Muscle of leg (tissue), 11 donors: ENCODE data around the gene KRTAP10-10. TPM values are rescaled to one million over a fixed set of nuclear protein-coding genes. Genes with fewer than 3 reads are reported as not detected.
"Not testable (repeated sequence)": the region's sequence is repeated elsewhere in the genome, so short reads cannot be mapped to it uniquely, and the experiment has no call there.

Source experiments
- DNase-seq: peaks from one replicate; pipeline ENCODE4 v3.0.0; 2013
- H3K27ac ChIP-seq: one replicate; pipeline ENCODE4 v1.5.1; 2013; ENCODE audit warnings: mild to moderate bottlenecking, low read length, control low read depth
- H3K27me3 ChIP-seq: one replicate; pipeline ENCODE4 v1.6.1; 2013; ENCODE audit warnings: low read length; ENCODE audit not compliant: control insufficient read depth, insufficient read depth
- H3K36me3 ChIP-seq: one replicate; pipeline ENCODE4 v1.6.1; 2013; ENCODE audit warnings: low read length; ENCODE audit not compliant: control insufficient read depth, insufficient read depth
- H3K4me1 ChIP-seq: one replicate; pipeline ENCODE4 v1.6.1; 2013; ENCODE audit warnings: low read length; ENCODE audit not compliant: control insufficient read depth, insufficient read depth
- H3K4me3 ChIP-seq: one replicate; pipeline ENCODE4 v1.5.1; 2013; ENCODE audit warnings: low read length, control low read depth
- H3K9me3 ChIP-seq: replicated peaks from 2 replicates; pipeline ENCODE4 v1.6.1; 2013; ENCODE audit warnings: low read depth, low read length; ENCODE audit not compliant: control insufficient read depth
- WGBS: methylation state at CpG from one replicate; pipeline ENCODE4 v1.1.5; 2013; ENCODE audit warnings: missing lambda C conversion rate; ENCODE audit not compliant: insufficient coverage; 5-methylcytosine and 5-hydroxymethylcytosine counted together
- polyA plus RNA-seq, 8 donors: library from polyadenylated mRNA; unstranded; fragments of 120-200 nt; gene quantifications; one replicate each; pipeline versions ENCODE4 v1.2.1 to v1.2.3, GENCODE V29; 2013; ENCODE audit warnings: inconsistent platforms in 1 of 8, low replicate concordance in 1 of 8; ENCODE audit not compliant: insufficient read length in 8 of 8, insufficient read depth in 1 of 8
- total RNA-seq: library from RNA; stranded (reverse); fragments of 120-200 nt; gene quantifications from one replicate; pipeline ENCODE4 v1.2.4, GENCODE V29; 2013

Gene KRTAP10-10
- total and polyA plus RNA-seq, 9 donors = not detected

DNA sequence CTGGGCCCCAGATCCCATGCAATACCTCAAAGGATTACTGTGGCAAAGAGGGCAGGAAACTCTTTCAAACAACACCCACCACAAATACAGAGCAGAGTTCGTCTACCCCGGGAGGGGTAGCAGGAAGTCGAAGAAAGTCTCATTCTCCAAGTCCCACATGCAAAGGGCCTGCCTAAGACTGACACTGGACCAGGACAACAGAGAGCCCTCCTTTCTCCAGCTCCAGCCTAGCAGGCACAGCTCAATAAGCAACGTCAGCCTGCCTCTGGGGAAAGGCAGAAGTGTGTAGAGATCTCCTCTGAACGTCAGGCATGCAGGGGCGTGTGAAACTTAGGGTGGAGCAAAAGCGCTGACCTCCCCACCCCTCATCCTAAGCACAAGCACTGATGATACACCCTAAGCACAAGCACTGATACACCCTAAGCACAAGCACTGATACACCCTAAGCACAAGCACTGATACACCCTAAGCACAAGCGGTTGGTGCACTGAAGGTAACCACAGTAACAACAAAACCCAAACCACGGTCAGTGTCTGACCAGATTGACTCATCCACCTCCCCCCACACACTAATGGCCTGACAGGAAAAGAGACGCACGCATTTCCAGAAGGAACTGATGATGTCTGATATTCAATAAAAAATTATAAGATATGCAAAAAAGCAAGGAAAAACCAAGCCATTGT, 21.9 kb downstream of the KRTAP10-10 start:
- Histone ChIP-seq H3K4me1 (no peaks in the 10 kb centered on the region), H3K36me3 (no peaks in the 10 kb centered on the region), H3K4me3 (no peak overlapping the region), H3K27ac (no peak overlapping the region), H3K27me3 (peaks cover 10% of the 10 kb centered on the region), H3K9me3 (peaks cover 3% of the 10 kb centered on the region)
- WGBS = 53% methylated on average over 4 of the region's 11 CpGs
- no peak for DNase-seq

GRCh38 chr21:44661567-44661966, 24.4 kb downstream of the KRTAP10-10 start:
- not testable (repeated sequence) for H3K9me3 ChIP-seq
- WGBS = no CpG with 5 or more reads among the region's 7 CpGs

GRCh38 chr21:44664691-44665090, 27.5 kb downstream of the KRTAP10-10 start:
- Histone ChIP-seq H3K9me3 (no peaks in the 10 kb centered on the region), H3K27me3 (peaks cover 10% of the 10 kb centered on the region), H3K4me3 (no peak overlapping the region), H3K27ac (no peak overlapping the region), H3K36me3 (no peaks in the 10 kb centered on the region), H3K4me1 (no peaks in the 10 kb centered on the region)
- 68% methylated on average over 2 of the region's 5 CpGs for WGBS
- no peak for DNase-seq

More at GRCh38 chr21:44661567-44661966, 24.4 kb downstream of the KRTAP10-10 start:
- not testable (repeated sequence) for H3K36me3 ChIP-seq, H3K4me3 ChIP-seq, H3K27me3 ChIP-seq, DNase-seq, H3K27ac ChIP-seq, H3K4me1 ChIP-seq

DNA sequence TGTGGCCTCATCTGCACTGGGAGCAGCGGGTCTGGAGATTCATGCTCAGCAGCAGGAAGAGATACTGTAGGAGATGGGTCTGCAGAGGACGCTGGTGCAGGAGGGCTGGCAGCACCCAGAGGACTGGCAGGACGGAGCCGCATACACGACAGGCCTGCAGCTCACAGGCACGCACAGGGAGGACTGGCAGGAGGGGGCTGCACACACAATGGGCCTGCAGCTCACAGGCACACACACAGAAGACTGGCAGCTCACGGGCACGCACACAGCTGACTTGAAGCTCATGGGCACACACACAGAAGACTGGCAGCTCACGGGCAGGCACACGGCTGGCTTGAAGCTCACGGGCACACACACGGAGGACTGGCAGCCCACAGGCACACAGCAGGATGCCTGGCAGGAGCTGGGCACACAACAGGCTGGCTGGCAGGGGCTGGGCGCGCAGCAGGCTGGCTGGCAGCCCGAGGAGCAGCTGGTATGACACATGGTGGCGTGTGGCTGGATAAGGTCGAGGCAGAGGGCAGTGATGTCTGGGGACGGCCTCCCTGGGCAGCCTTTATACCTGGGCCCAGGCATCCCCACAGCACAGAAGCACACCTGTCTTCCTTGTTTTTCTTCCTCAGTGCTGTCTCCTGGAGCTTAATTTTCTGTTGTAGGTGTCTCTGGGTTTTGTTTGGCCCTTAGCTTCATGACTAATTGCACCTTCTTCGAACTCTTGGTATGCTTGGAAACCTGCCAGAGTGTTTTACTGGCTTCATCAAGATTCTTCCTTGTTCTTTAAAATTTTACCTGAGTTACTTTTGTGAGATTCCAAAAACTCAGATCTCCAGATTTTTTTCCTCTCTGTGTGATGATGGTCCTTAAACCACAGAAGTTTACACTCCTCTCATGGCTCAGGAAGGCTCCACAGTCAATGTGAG, 29.5 kb downstream of the KRTAP10-10 start, which contains the start of gene KRTAP12-2:
Gene KRTAP12-2 (minus strand): TSS at position 527 of the 920 bp plus-strand sequence. CDS start 41 bp downstream, at position 486.
- peak; percentile 17 for DNase-seq
- Histone ChIP-seq H3K36me3 (no peaks in the 10 kb centered on the region), H3K27me3 (peaks cover 9% of the 10 kb centered on the region), H3K4me3 (no peak within 1 kb of the TSS), H3K4me1 (no peaks in the 10 kb centered on the region), H3K9me3 (peaks cover 10% of the 10 kb centered on the region), H3K27ac (no peak within 1 kb of the TSS)
- WGBS = 72% methylated on average over 15 of the region's 19 CpGs

GRCh38 chr21:44667612-44668011, 30.5 kb downstream of the KRTAP10-10 start:
- Histone ChIP-seq H3K4me1 (no peaks in the 10 kb centered on the region), H3K9me3 (peaks cover 12% of the 10 kb centered on the region), H3K27ac (no peak overlapping the region), H3K4me3 (no peak overlapping the region), H3K36me3 (no peaks in the 10 kb centered on the region), H3K27me3 (peaks cover 8% of the 10 kb centered on the region)
- no peak for DNase-seq
- no CpG with 5 or more reads among the region's 1 CpG for WGBS

DNA sequence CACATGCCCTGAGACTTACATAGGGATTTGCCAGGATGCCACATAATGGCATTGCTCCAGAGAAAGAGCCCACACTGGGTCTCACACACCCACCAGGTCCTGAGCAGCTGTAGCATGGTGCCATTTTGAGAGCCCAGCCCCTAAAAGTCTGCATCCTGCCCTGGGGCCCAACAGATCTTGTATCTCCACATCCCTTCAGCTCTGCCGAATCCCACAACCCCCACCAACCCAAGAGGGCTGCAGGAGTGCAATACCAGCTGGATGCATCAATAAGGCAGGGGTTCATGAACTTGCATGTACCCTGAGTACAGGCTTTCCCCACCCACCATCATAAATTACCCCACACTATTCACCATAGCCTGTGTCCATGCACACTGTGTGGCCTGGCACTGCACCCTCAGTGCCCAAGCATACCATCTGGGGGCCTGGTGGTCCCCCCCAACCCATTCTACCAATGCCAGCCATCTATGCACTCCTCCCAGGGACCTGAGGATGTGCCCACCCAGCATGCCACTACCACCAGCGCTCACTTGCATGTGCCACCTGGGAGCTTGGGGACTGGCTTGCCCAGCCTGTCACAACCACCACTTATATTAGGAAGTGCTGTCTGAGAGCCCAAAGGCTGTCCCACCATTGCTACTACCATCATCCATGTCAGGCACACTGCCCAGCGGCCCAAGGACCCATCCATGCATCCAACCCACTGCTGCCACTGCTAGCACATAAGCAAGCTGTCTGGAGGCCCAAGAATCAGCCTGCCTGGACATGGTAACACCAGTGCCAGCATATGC, 33.7 kb downstream of the KRTAP10-10 start:
- H3K27ac ChIP-seq = no peak overlapping the region
- H3K27me3 ChIP-seq = peaks cover 5% of the 10 kb centered on the region
- no peaks in the 10 kb centered on the region for H3K36me3 ChIP-seq
- no peak for DNase-seq
- H3K4me1 ChIP-seq = no peaks in the 10 kb centered on the region
- H3K9me3 ChIP-seq = peaks cover 16% of the 10 kb centered on the region
- no peak overlapping the region for H3K4me3 ChIP-seq
- WGBS = 88% methylated on average over 2 of the region's 3 CpGs

DNA sequence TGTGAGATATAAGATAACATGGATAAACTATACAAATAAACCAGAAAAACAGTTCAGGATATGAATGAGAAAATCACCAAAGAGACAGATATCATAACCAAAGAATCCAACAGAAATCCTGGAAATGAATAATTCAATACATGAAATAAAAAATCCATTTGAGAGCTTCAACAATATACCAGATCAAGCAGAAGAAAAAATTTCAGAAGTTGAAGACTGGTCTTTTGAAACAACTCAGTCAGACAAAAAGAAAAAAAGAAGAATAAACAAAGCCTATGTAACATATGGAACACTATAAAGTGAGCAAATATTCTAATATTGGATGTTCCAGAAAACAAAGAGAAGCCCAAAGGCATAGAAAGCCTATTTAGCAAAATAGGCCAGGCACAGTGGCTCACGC, 34.8 kb downstream of the KRTAP10-10 start:
- peaks cover 7% of the 10 kb centered on the region for H3K27me3 ChIP-seq
- H3K36me3 ChIP-seq = no peaks in the 10 kb centered on the region
- no peak for DNase-seq
- no peak overlapping the region for H3K27ac ChIP-seq
- H3K4me3 ChIP-seq = no peak overlapping the region
- peaks cover 16% of the 10 kb centered on the region for H3K9me3 ChIP-seq
- H3K4me1 ChIP-seq = no peaks in the 10 kb centered on the region
- no CpG with 5 or more reads among the region's 1 CpG for WGBS

GRCh38 chr21:44677881-44678280, 40.7 kb downstream of the KRTAP10-10 start:
- H3K4me3 ChIP-seq = no peak overlapping the region
- peaks cover 5% of the 10 kb centered on the region for H3K4me1 ChIP-seq
- H3K27me3 ChIP-seq = peaks cover 18% of the 10 kb centered on the region
- no peak for DNase-seq
- H3K9me3 ChIP-seq = peaks cover 2% of the 10 kb centered on the region
- no peaks in the 10 kb centered on the region for H3K36me3 ChIP-seq
- WGBS = 94% methylated on average over 3 of the region's 13 CpGs
- no peak overlapping the region for H3K27ac ChIP-seq

- Histone ChIP-seq H3K4me3 (no peak overlapping the region), H3K27me3 (peaks cover 33% of the 10 kb centered on the region), H3K36me3 (no peaks in the 10 kb centered on the region), H3K27ac (no peak overlapping the region), H3K9me3 (no peaks in the 10 kb centered on the region), H3K4me1 (peaks cover 5% of the 10 kb centered on the region)
- WGBS = 91% methylated on average over 5 of the region's 11 CpGs
- DNase-seq = no peak
These were observed 44.0 kb downstream of the KRTAP10-10 start for GRCh38 chr21:44681152-44681551.
